GM12878 (cell line): ENCODE data around the gene CNTNAP2. TPM values are rescaled to one million over a fixed set of nuclear protein-coding genes. Genes with fewer than 3 reads are reported as not detected.

Experiments
- ATAC-seq: fragments of 200-7000 bp; cut with Tn5 transposase; 3 replicates; pipeline ENCODE4 v1.9.1; 2020; ENCODE audit warnings: mild to moderate bottlenecking, moderate library complexity
- BruUV-seq: library from RNA; stranded (reverse); fragments of 400-500 nt; replicated peaks from 2 replicates; lab custom pipeline; 2021; lab: Mats Ljungman, UMichigan
- CTCF ChIA-PET: fragments of 300-600 bp; sonication (Branson Sonifier 250); formaldehyde crosslinking; extraction: SDS; loops from one replicate; lab custom pipeline; 2021; ENCODE audit warnings: inconsistent platforms; lab: Yijun Ruan, JAX
- POLR2A ChIA-PET: fragments of 350-600 bp; formaldehyde crosslinking; extraction: SDS; loops from one replicate; lab custom pipeline; 2021; ENCODE audit warnings: inconsistent platforms; lab: Charles Lee
- RAD21 ChIA-PET: fragments of 300-600 bp; sonication (Branson Sonifier 250); formaldehyde crosslinking; loops from one replicate; lab custom pipeline; 2023; ENCODE audit warnings: antibody characterized with exemption; ENCODE audit not compliant: unreplicated experiment; lab: Charles Lee
- SMC1A ChIA-PET: fragments of 300-600 bp; sonication (Branson Sonifier 250); formaldehyde crosslinking; loops from one replicate; lab custom pipeline; 2023; ENCODE audit not compliant: unreplicated experiment, uncharacterized antibody; lab: Charles Lee
- DNase-seq: peaks from one replicate; pipeline ENCODE4 v3.0.0-alpha.2; 2011; ENCODE audit warnings: low read depth, low spot score
- FAIRE-seq: peaks from 3 replicates; lab custom pipeline; 2011; peaks lifted over from hg19 to GRCh38; lab: Jason Lieb, UNC
- H2AFZ ChIP-seq: 2 replicates; pipeline ENCODE4 v1.6.0; 2011; ENCODE audit warnings: low read depth, low read length, control low read depth; ENCODE audit not compliant: control insufficient read depth
- H3K27ac ChIP-seq: 2 replicates; pipeline ENCODE4 v1.5.1; 2011; ENCODE audit warnings: control low read depth; ENCODE audit not compliant: control insufficient read depth, insufficient read depth
- H3K27me3 ChIP-seq, 2 experiments: replicated peaks in 1 of 2; 2 replicates each; pipeline versions ENCODE4 v1.6.0 to v1.6.1; 2011; ENCODE audit warnings: low read length in 1 of 2; ENCODE audit not compliant: control insufficient read depth in 2 of 2, insufficient read depth in 2 of 2
- H3K36me3 ChIP-seq, 2 experiments: 2 replicates each; pipeline ENCODE4 v1.5.1; 2011; ENCODE audit warnings: low read length in 1 of 2; ENCODE audit not compliant: control insufficient read depth in 2 of 2, insufficient read depth in 2 of 2
- H3K4me1 ChIP-seq: 2 replicates; pipeline ENCODE4 v1.6.1; 2011; ENCODE audit warnings: mild to moderate bottlenecking, low read length, moderate library complexity, mixed read lengths; ENCODE audit not compliant: control insufficient read depth, insufficient read depth
- H3K4me2 ChIP-seq: 2 replicates; pipeline ENCODE4 v1.6.0; 2011; ENCODE audit warnings: control low read depth; ENCODE audit not compliant: control insufficient read depth, insufficient read depth
- H3K4me3 ChIP-seq: fragments of 200-600 bp; sonication (generic); 2 replicates; pipeline ENCODE4 v1.5.1; 2016
- H3K79me2 ChIP-seq: 2 replicates; pipeline ENCODE4 v1.6.0; 2011; ENCODE audit warnings: low read length; ENCODE audit not compliant: control insufficient read depth, insufficient read depth
- H3K9ac ChIP-seq: 2 replicates; pipeline ENCODE4 v1.8.0; 2011; ENCODE audit warnings: low read length, control low read depth, mixed read lengths; ENCODE audit not compliant: control insufficient read depth, insufficient read depth
- H3K9me3 ChIP-seq: replicated peaks from 3 replicates; pipeline ENCODE4 v1.5.1; 2011; ENCODE audit warnings: mild to moderate bottlenecking, low read length; ENCODE audit not compliant: control insufficient read depth, insufficient read depth
- H4K20me1 ChIP-seq: 2 replicates; pipeline ENCODE4 v1.6.0; 2011; ENCODE audit not compliant: control insufficient read depth, insufficient read depth
- E2F4 ChIP-seq: IDR thresholded peaks from 2 replicates; pipeline ENCODE4 v1.6.1; 2012; ENCODE audit warnings: low read depth, low read length, improper control_type of control experiment
- E4F1 ChIP-seq: fragments of 450-650 bp; IDR thresholded peaks from 2 replicates; pipeline ENCODE4 v1.6.1; 2018; ENCODE audit warnings: borderline replicate concordance, mild to moderate bottlenecking; ENCODE audit not compliant: partially characterized antibody
- EGR1 ChIP-seq, 2 experiments: IDR thresholded peaks; 1 replicate in 1 of 2; 2 replicates in 1 of 2; pipeline ENCODE4 v1.6.1; 2011 to 2012; ENCODE audit warnings: low read depth in 2 of 2, low read length in 2 of 2, borderline replicate concordance in 1 of 2, mild to moderate bottlenecking in 1 of 2, moderate library complexity in 1 of 2
- FOXM1 ChIP-seq: IDR thresholded peaks from 2 replicates; pipeline ENCODE4 v1.6.1; 2012; ENCODE audit warnings: low read depth, mild to moderate bottlenecking, inconsistent platforms, low read length, moderate library complexity
- IKZF1 ChIP-seq: fragments of 450-650 bp; conservative IDR thresholded peaks from 2 replicates; pipeline ENCODE4 v1.6.1; 2017; ENCODE audit warnings: antibody characterized with exemption, mild to moderate bottlenecking
- NR2C1 ChIP-seq: fragments of 450-650 bp; IDR thresholded peaks from 2 replicates; pipeline ENCODE4 v1.6.1; 2017; ENCODE audit warnings: antibody characterized with exemption, mild to moderate bottlenecking, moderate library complexity
- NR2F1 ChIP-seq: fragments of 450-650 bp; conservative IDR thresholded peaks from 2 replicates; pipeline ENCODE4 v1.6.1; 2017; ENCODE audit warnings: mild to moderate bottlenecking
- PAX5 ChIP-seq: IDR thresholded peaks from 2 replicates; pipeline ENCODE4 v1.6.1; 2011; ENCODE audit warnings: low read depth, low read length, borderline replicate concordance
- POLR2AphosphoS5 ChIP-seq: IDR thresholded peaks from 2 replicates; pipeline ENCODE4 v1.6.1; 2011; ENCODE audit warnings: mild to moderate bottlenecking, low read length, inconsistent platforms
- RBBP5 ChIP-seq: fragments of 200-600 bp; sonication (generic); conservative IDR thresholded peaks from 2 replicates; pipeline ENCODE4 v1.6.1; 2016
- SIN3A ChIP-seq: IDR thresholded peaks from 2 replicates; pipeline ENCODE4 v1.6.1; 2012; ENCODE audit warnings: low read depth, low read length, improper control_type of control experiment
- SREBF1 ChIP-seq: IDR thresholded peaks from 2 replicates; pipeline ENCODE4 v1.6.1; 2012; ENCODE audit warnings: mild to moderate bottlenecking, low read length
- SUZ12 ChIP-seq: fragments of 200-600 bp; sonication (generic); IDR thresholded peaks from one replicate; pipeline ENCODE4 v1.6.1; 2018; ENCODE audit warnings: antibody characterized with exemption, mild to moderate bottlenecking; ENCODE audit not compliant: unreplicated experiment
- TCF3 ChIP-seq: IDR thresholded peaks from 2 replicates; pipeline ENCODE4 v1.6.1; 2012; ENCODE audit warnings: low read depth, mild to moderate bottlenecking, low read length, borderline replicate concordance; ENCODE audit not compliant: insufficient read depth
- ZZZ3 ChIP-seq: IDR thresholded peaks from 2 replicates; pipeline ENCODE4 v1.6.1; 2011; ENCODE audit warnings: low read depth; ENCODE audit not compliant: control insufficient read depth, insufficient read length
- WGBS: methylation state at CpG from one replicate; pipeline ENCODE4 v1.1.6; 2016; ENCODE audit warnings: low lambda C conversion rate; ENCODE audit not compliant: insufficient replicate concordance, insufficient coverage; ENCODE audit errors: missing lambda C conversion rate; 5-methylcytosine and 5-hydroxymethylcytosine counted together
- in situ Hi-C: fragments of 300-500 bp; cut with MboI; formaldehyde crosslinking; loops from 9 replicates; pipeline ENCODE4 v1.14.3; 2018; ENCODE audit warnings: mixed read lengths
- intact Hi-C: fragments of 100-400 bp; cut with micrococcal nuclease; formaldehyde crosslinking; loops from one replicate; pipeline ENCODE4 v1.14.2; 2022; ENCODE audit not compliant: unreplicated experiment
- polyA plus RNA-seq, 11 experiments: library from polyadenylated mRNA; depleted of rRNA in 4 of 11; unstranded in 6 of 11; stranded (reverse) in 5 of 11; fragments of >200 nt; fragmentation: Nextera tagmentation in 4 of 11; fragmentation: Illumina TruSeq in 1 of 11; extraction: Ambion mirVana in 4 of 11; extraction: Trizol in 1 of 11; gene quantifications; 1 replicate in 1 of 11; 2 replicates in 10 of 11; pipeline versions ENCODE4 v1.2.1 to v1.2.3, GENCODE V29; 2011 to 2016; ENCODE audit warnings: inconsistent platforms in 2 of 11, missing spikeins in 2 of 11, low read depth in 1 of 11
- total RNA-seq, 4 experiments: library from RNA; depleted of rRNA in 3 of 4; stranded (reverse); fragments of >200 nt in 3 of 4; fragmentation: Illumina TruSeq in 1 of 4; extraction: Trizol in 1 of 4; gene quantifications; 2 replicates each; pipeline versions ENCODE4 v1.2.1 to v1.2.3, GENCODE V29; 2013 to 2021

Gene CNTNAP2
- total and polyA plus RNA-seq, 10 of the 15 experiments (the other 5 are each of a cell fraction or from before 2014, with no cell fraction given) = 0.03 to 0.08 (median 0.03) TPM; not detected in 7

GRCh38 chr7:146146831-146147486, 30.4 kb downstream of the CNTNAP2 start:
- no peak for DNase-seq
- no peak overlapping the region for H3K4me2 ChIP-seq
- no peak overlapping the region for H3K27ac ChIP-seq
- ChIA-PET POLR2A (no interaction called here), SMC1A (no interaction called here), CTCF (no interaction called here), RAD21 (no interaction called here)
- H3K4me1 ChIP-seq = no peaks in the 10 kb centered on the region
- no peak overlapping the region for H2AFZ ChIP-seq
- ATAC-seq = no peak
- H4K20me1 ChIP-seq = no peaks in the 10 kb centered on the region
- no peak for TF ChIP-seq NR2F1
- no peak for TF ChIP-seq FOXM1
- TF ChIP-seq PAX5 = no peak
- no peak for TF ChIP-seq POLR2AphosphoS5
- TF ChIP-seq IKZF1 = no peak
- no peak for TF ChIP-seq E2F4
- no peak for TF ChIP-seq NR2C1
- TF ChIP-seq ZZZ3 = no peak
- no peak for TF ChIP-seq EGR1 (IDR thresholded peaks at IDR 0.05; ENCODE audit: borderline replicate concordance in 1 of 2, low read depth in 2 of 2, low read length in 2 of 2)
- TF ChIP-seq E4F1 = no peak
- no peak for TF ChIP-seq RBBP5
- no peak for TF ChIP-seq SIN3A
- TF ChIP-seq SREBF1 = no peak
- no peak for TF ChIP-seq SUZ12
- TF ChIP-seq TCF3 = no peak
- intact Hi-C loops (no loop called here), in situ Hi-C loops (no loop called here)
- 39% methylated on average over 6 of the region's 6 CpGs for WGBS
- no peaks in the 10 kb centered on the region for H3K79me2 ChIP-seq
- no peaks in the 10 kb centered on the region for H3K9me3 ChIP-seq
- H3K27me3 ChIP-seq = no peaks in the 10 kb centered on the region
- no peaks in the 10 kb centered on the region for H3K36me3 ChIP-seq
- FAIRE-seq = no peak
- no TSS peak for BruUV-seq
- H3K9ac ChIP-seq = no peak overlapping the region
- no peak overlapping the region for H3K4me3 ChIP-seq
